NB4 (cell line): ENCODE measurements around the gene GRID2.

ENCODE experiments used
- DNase-seq: peaks from one replicate; pipeline ENCODE4 v3.0.0; 2010; ENCODE audit warnings: low read depth
- H3K4me3 ChIP-seq: one replicate; pipeline ENCODE4 v1.5.1; 2011; ENCODE audit warnings: mild to moderate bottlenecking, low read depth, low read length, moderate library complexity
- CTCF ChIP-seq: IDR thresholded peaks from one replicate; pipeline ENCODE4 v1.5.1; 2012; ENCODE audit warnings: low read depth, low read length
- MAX ChIP-seq: IDR thresholded peaks from 2 replicates; pipeline ENCODE4 v1.6.1; 2011; ENCODE audit warnings: low read depth, low read length
- MYC ChIP-seq: IDR thresholded peaks from 2 replicates; pipeline ENCODE4 v1.6.1; 2011; ENCODE audit warnings: low read depth, low read length
- POLR2A ChIP-seq: IDR thresholded peaks from 2 replicates; pipeline ENCODE4 v1.6.1; 2011; ENCODE audit warnings: mild to moderate bottlenecking; ENCODE audit not compliant: insufficient read length; ENCODE audit errors: extremely low read depth

The GRID2 gene

GRCh38 chr4:93221771-93222170 lies 918.0 kb downstream of the GRID2 start:
- TF ChIP-seq MYC (no peak), MAX (no peak), CTCF (no peak), POLR2A (no peak)
- DNase-seq: no peak
- no peak overlapping the region for H3K4me3 ChIP-seq

GRCh38 chr4:93228021-93228420 lies 924.3 kb downstream of the GRID2 start:
- no peak for TF ChIP-seq MAX
- TF ChIP-seq POLR2A: no peak
- TF ChIP-seq CTCF: no peak
- no peak for TF ChIP-seq MYC
- H3K4me3 ChIP-seq: no peak overlapping the region
- DNase-seq: no peak

- no peak for DNase-seq
- TF ChIP-seq MAX: no peak
- no peak for TF ChIP-seq CTCF
- no peak for TF ChIP-seq POLR2A
- no peak overlapping the region for H3K4me3 ChIP-seq
These were observed 929.1 kb downstream of the GRID2 start for GRCh38 chr4:93232883-93233282.

GRCh38 chr4:93237521-93237920 lies 933.8 kb downstream of the GRID2 start:
- TF ChIP-seq CTCF (no peak), MAX (no peak)
- no peak for DNase-seq
- no peak overlapping the region for H3K4me3 ChIP-seq

GRCh38 chr4:93243262-93243661 lies 939.5 kb downstream of the GRID2 start:
- TF ChIP-seq POLR2A: no peak
- no peak for TF ChIP-seq MAX
- no peak for TF ChIP-seq CTCF
- TF ChIP-seq MYC: no peak
- H3K4me3 ChIP-seq: no peak overlapping the region
- DNase-seq: no peak

- DNase-seq: no peak
- TF ChIP-seq MYC: no peak
- TF ChIP-seq POLR2A: no peak
- TF ChIP-seq CTCF: no peak
- TF ChIP-seq MAX: no peak
- no peak overlapping the region for H3K4me3 ChIP-seq
These were observed 957.4 kb downstream of the GRID2 start for GRCh38 chr4:93261207-93261606.
